HG02571 (cell line): ENCODE results near the gene KCTD19.

ENCODE experiments used
- ATAC-seq: cut with Tn5 transposase; IDR thresholded peaks from one replicate; pipeline ENCODE4 v1.9.1; 2021; ENCODE audit warnings: mild to moderate bottlenecking, moderate library complexity; ENCODE audit not compliant: unreplicated experiment

The KCTD19 gene

GRCh38 chr16:67326115-67326471, 448 bp downstream of the KCTD19 start:
- ATAC-seq, result no peak

GRCh38 chr16:67317853-67318252, 8.7 kb downstream of the KCTD19 start:
- ATAC-seq, result no peak

DNA sequence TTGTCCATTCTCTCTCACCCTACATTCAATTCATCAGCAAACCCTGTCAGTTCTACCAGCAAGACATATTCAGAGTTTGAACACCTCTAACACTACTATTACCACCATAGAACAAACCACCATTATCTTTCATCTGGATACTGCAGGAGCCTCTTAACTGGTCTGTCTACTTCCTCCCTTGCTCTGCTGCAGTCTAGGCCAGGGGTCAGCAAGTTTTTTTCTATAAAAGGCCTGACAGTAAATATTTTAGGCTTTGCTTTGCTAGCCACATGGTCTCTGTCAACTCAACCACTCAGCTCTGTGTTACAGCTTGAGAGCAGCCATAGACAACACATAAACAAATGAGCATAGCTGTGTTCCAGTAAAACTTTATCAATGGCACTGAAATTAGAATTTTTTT, 13.8 kb downstream of the KCTD19 start:
- no peak for ATAC-seq

DNA sequence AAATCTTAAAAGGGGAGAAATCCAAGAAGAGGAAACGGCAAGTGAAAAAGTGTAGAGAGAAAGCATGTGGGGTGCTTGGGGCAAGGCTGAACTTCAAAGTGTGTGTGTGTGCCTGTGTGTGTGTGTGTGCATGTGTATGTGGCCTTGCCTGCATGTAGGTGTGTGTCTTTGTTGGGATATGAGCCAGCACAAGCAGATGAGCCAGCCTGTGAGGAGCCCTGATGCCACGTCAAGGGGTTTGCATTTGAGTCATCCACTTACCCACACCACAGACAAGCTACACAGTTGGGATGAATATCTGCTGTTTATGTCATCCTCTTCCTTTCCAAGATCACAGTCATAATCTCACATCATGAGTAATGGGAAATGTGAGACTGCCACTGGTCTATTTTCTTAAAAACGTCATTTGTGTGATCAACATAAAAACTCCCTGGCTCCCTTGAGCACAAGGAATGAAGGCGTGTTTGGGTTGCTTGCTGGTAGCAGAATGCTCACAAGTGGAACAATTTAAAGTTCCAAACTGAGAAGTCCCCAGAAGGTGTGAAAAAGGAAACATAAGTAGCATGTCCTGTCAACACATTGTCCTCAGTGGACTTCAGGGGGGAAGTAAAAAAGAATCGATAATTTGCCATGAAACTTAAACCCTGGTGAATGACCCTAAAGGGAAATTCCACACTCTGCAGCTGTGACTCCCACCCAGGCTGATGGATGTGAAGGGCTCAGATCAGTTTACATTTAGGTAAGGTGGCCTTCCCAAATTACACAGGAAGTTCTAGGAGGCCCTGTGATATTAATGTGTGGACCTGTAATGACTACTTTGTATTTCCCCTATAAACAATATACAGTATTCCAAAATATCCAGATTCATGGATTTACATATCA, 14.7 kb downstream of the KCTD19 start:
- ATAC-seq, result peak; percentile 68

GRCh38 chr16:67310561-67310960, 16.0 kb downstream of the KCTD19 start:
- no peak for ATAC-seq

DNA sequence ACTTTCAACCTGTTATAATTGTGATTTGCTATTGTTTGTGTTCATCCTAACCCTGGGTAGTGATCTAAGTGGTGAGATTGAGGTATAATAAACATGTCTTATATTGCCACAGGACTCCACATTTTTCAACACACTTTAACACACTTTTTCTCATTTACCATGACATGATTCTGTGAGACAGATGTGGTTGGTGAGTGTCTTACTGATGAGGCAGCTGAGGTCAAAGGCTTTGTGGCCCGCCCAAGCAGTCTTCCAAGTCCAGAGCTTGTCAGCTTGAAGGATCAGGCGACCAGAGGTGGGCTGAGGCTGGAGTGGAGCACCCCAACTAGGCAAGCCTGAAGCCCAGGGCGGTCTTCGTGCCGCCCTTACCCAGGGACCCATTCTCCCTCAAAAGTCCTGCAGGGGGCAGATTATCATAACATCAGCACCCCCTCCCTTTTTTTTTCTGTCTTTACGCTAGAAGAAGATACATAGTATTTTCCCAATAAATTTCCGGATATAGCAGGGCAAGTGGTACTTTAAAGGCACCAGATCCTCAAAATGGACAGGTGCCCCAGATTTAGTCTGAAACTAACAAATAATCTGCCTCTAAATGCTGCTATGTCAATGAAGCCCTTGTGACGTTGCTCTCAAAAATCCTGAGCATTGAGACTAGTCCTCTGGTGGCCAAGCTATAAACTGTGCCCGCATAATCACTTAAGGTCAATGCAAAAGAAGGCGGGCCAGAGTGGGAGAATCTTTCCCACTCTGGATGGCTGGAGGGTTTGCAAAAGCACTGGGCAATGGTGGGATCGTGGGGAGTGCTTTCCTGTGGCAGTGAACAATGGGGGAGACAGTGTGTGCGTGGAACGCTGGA, 21.1 kb downstream of the KCTD19 start:
- ATAC-seq, result no peak

GRCh38 chr16:67304020-67304419, 22.5 kb downstream of the KCTD19 start:
- no peak for ATAC-seq

- no peak for ATAC-seq
Observed at GRCh38 chr16:67302970-67303369, 23.6 kb downstream of the KCTD19 start.

GRCh38 chr16:67302076-67302475, 24.5 kb downstream of the KCTD19 start:
- no peak for ATAC-seq

- no peak for ATAC-seq
Observed at GRCh38 chr16:67301080-67301782, 25.3 kb downstream of the KCTD19 start.

DNA sequence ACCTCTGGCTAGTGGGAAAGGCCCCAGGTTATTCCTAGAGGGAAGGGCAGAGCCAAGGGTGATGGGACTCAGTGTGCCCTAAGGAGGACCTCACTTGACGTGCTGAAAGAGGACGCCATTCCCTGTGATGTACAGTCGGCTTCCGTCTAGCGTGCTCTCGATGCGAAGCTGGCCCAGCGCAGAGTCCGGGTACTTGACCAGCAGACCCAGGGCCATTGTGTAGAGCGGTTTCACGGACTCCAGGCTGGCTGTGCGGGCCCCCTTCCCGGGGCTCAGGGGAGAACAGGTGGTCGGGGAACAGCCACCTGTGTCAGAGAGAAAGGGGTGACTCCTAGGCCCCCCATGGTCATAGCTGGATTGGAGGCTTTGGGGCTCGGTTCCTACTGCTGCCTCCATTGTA, 27.3 kb downstream of the KCTD19 start:
- no peak for ATAC-seq

- no peak for ATAC-seq
Observed at GRCh38 chr16:67298277-67298676, 28.3 kb downstream of the KCTD19 start.

- ATAC-seq, result no peak
Observed at GRCh38 chr16:67296420-67296819, 30.1 kb downstream of the KCTD19 start.

DNA sequence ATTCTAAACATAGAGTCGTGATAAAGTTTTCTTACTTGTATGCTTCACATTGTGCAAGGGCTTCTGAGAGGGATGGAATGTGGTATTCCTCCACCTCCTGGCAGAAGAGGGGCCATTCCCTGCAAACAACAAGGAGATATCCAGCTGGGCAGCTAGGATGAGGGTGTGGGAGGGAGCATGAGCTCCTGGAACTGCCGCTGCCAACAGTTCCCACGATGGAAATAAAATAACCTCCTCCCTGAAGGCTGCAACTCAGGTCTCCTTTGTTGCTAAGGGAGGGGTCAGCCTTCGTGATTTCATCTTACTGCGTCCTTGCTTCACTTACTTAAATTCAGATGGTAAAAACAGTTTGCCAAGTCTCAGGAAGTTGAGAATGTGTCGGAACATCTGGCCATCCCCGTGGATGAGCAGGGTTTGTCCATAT, 31.6 kb downstream of the KCTD19 start:
- ATAC-seq, result no peak

GRCh38 chr16:67294171-67294757, 32.3 kb downstream of the KCTD19 start:
- no peak for ATAC-seq

GRCh38 chr16:67291461-67291860, 35.1 kb downstream of the KCTD19 start:
- no peak for ATAC-seq

- ATAC-seq, result no peak
Observed at GRCh38 chr16:67287960-67288359, 38.6 kb downstream of the KCTD19 start.

DNA sequence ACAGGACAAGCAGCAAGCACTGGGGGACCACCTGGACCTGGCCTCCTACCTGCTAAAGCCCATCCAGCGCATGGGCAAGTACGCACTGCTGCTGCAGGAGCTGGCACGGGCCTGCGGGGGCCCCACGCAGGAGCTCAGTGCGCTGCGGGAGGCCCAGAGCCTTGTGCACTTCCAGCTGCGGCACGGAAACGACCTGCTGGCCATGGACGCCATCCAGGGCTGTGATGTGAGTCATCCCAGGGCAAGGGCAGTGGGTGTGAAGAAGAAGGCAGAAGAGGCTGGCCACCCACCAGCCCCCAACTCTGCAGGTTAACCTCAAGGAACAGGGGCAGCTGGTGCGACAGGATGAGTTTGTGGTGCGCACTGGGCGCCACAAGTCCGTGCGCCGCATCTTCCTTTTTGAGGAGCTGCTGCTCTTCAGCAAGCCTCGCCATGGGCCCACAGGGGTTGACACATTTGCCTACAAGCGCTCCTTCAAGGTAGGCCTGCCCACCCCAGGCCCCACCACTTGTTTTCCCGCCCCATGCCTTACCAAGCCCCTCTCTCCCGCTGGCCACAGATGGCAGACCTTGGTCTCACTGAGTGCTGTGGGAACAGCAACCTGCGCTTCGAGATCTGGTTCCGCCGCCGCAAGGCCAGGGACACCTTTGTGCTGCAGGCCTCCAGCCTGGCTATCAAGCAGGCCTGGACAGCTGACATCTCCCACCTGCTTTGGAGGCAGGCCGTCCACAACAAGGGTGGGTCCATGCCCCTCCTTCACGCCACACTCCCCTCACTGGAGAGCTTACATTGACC, 39.9 kb downstream of the KCTD19 start:
- ATAC-seq, result no peak

GRCh38 chr16:67284699-67285646, 41.6 kb downstream of the KCTD19 start:
- ATAC-seq, result no peak
